Amniotic epithelial cell (primary cell): Measurements from ENCODE around the gene CSRP1.

Experiments
- DNase-seq: peaks from one replicate; pipeline ENCODE4 v3.0.0-alpha.2; 2010; ENCODE audit warnings: low read depth

The CSRP1 gene

GRCh38 chr1:201513498-201514243, 6.7 kb upstream of the CSRP1 start:
- no peak for DNase-seq

GRCh38 chr1:201511941-201512539, 5.1 kb upstream of the CSRP1 start:
- no peak for DNase-seq

- no peak for DNase-seq
These were observed 4.5 kb upstream of the CSRP1 start for GRCh38 chr1:201511396-201511940.

GRCh38 chr1:201510734-201511133, 3.8 kb upstream of the CSRP1 start:
- no peak for DNase-seq

- DNase-seq = no peak
These were observed 2.9 kb upstream of the CSRP1 start for GRCh38 chr1:201509601-201510374.

- DNase-seq = peak; percentile 69
These were observed 1.9 kb upstream of the CSRP1 start for GRCh38 chr1:201508809-201509208.

GRCh38 chr1:201507360-201507675, 395 bp upstream of the CSRP1 start:
- DNase-seq = no peak

GRCh38 chr1:201506092-201506491, 831 bp downstream of the CSRP1 start:
- no peak for DNase-seq

GRCh38 chr1:201505503-201505890, 1.4 kb downstream of the CSRP1 start:
- DNase-seq = peak; percentile 60

- no peak for DNase-seq
These were observed 2.0 kb downstream of the CSRP1 start for GRCh38 chr1:201504799-201505502.

GRCh38 chr1:201504179-201504631, 2.7 kb downstream of the CSRP1 start:
- peak; percentile 86 for DNase-seq

- DNase-seq = peak; percentile 99
These were observed 3.3 kb downstream of the CSRP1 start for GRCh38 chr1:201503397-201504176.

- DNase-seq = no peak
These were observed 4.4 kb downstream of the CSRP1 start for GRCh38 chr1:201502511-201502857.

- DNase-seq = no peak
These were observed 5.0 kb downstream of the CSRP1 start for GRCh38 chr1:201501812-201502510.

- DNase-seq = no peak
These were observed 5.8 kb downstream of the CSRP1 start for GRCh38 chr1:201501144-201501543.

GRCh38 chr1:201500670-201501120, 6.2 kb downstream of the CSRP1 start:
- no peak for DNase-seq

- DNase-seq = peak; percentile 50
These were observed 6.9 kb downstream of the CSRP1 start for GRCh38 chr1:201499795-201500669.

GRCh38 chr1:201499191-201499590, 7.7 kb downstream of the CSRP1 start:
- no peak for DNase-seq

GRCh38 chr1:201498621-201499020, 8.3 kb downstream of the CSRP1 start:
- DNase-seq = no peak
